GM19099 (cell line): Measurements from ENCODE around the gene GRP.

Experiments
- POLR2A ChIP-seq: IDR thresholded peaks from 3 replicates; pipeline ENCODE4 v1.6.1; 2011; ENCODE audit warnings: low read depth; ENCODE audit not compliant: insufficient read length; ENCODE audit errors: extremely low read depth

The GRP gene

GRCh38 chr18:59220164-59220783 is 316 bp downstream of the GRP start:
- no peak for TF ChIP-seq POLR2A

- TF ChIP-seq POLR2A = no peak
Observed at GRCh38 chr18:59220784-59221765, 1.1 kb downstream of the GRP start.

GRCh38 chr18:59222341-59222740 is 2.4 kb downstream of the GRP start:
- TF ChIP-seq POLR2A = no peak

- no peak for TF ChIP-seq POLR2A
Observed at GRCh38 chr18:59228351-59228750, 8.4 kb downstream of the GRP start.

DNA sequence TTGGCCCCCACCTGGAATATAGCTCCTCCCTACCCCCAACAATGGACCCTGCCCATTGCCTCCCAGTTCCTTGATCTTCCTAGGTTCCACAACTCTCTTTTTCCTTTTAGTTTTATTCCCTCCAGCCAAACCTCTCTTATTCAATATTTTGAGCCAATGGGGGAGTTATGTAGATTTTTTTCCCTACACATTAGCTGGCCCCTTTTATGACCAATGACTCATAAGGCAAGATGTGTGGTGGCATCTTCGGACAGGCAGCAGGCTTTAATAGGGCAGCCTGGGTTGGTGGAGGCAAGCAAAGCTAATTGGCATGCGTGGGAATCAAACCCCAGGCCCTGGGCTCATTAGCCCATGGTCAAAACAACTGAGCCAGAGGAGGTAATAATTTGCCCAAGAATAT is 9.2 kb downstream of the GRP start:
- TF ChIP-seq POLR2A = no peak

DNA sequence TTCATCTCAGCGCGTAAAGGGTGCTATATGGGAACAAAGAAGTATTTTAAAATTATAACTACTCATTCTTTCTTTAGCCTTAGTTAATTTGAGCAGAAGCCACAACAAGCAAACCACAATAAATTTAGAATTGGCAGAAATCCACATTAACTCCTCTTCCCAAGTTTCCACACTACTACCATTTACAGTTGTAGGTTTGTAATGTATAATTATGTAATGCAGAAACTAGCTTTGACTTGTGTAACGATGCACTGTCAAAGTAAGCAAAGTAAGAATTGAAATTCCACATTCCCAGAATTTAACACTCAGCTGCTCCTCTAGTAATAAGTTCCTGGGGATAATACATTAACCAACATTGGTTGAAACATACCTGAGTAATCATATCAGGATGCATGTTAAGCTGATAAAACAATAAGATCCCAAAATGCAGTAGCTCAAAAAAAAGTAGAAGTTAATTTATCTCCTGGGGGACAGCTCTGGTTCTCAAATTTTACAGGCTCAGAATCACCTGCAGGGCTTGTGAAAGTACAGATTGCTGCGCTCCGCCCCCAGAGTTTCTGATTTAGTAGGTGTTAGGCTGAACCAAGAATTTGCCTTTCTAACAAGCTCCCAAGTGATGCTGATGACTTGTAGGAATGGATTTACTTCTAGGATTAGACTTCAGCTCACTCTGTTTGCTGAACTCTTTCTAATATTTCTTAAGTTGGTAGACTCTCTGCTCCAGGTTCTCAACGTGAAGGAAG is 9.9 kb downstream of the GRP start:
- no peak for TF ChIP-seq POLR2A

DNA sequence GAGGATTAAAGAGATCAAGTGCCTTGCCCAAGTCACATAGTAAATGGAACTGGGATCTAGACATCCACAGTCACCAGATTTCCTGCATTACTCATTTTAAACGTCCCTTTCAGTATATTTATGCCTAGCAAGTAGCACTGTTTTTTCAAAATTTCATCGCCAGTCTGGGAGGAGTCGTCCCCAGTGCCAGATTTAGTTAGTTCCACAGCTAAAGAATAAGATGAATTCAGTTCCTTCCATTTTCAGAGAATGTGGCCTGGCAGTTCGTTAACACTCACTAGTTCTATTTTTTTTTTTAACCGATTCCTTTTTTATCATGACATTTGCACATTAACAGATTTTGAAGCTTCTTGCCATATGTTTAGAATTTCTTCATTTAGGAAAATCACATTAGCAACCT is 11.2 kb downstream of the GRP start:
- no peak for TF ChIP-seq POLR2A

DNA sequence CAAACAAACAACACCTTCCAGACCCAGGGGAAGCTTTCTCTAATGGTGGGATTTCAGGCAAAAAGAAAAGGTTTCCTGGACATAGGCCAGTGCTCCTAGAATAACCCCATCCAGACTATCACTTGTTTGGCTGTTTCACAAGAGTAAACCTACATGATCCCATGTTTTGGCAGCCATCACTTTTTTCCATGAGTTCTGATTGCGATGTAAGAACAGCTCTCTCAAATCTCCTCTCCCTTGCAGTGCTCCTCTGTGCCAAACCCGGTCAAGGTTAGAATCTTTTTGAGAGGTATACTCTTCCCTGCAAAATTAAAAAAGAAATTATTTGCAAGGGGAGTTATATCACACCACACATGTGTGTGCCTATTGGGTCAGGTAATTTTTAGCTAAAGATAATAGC is 11.9 kb downstream of the GRP start:
- no peak for TF ChIP-seq POLR2A

DNA sequence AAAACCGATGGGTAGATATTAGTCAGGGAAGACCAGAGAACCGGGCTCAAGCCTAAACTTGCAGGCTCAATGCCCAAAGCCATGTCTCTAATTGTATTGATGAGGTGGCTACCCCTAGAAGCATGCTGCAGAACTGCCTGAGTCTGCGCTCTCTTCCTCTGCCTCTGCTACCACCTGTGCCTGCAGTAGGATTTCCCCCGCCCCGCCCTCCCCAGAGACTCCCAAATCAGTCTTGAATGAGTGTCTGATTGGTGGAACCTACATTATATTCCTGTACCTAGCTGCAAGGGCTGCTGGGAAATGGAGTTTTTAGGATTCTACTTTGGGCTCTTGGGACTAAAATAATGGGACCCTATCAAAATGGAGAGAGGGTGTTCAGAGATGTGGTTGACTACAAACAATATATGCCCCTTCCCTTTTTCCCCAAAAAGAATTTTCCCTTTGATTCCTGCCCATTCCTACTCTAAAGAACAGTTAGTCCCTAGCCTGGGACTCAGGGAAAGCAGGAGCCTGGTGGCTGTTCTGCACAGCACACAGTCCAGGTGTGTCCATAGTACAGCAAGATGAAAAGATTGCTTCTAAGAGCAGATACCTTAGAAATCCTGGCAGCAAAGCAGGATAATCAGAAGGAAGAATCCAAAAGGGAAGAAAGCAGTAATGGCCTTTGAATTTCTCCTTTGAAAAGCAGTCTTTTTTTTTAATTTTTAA is 12.5 kb downstream of the GRP start:
- TF ChIP-seq POLR2A = no peak

- no peak for TF ChIP-seq POLR2A
Observed at GRCh38 chr18:59233017-59233410, 13.1 kb downstream of the GRP start.

DNA sequence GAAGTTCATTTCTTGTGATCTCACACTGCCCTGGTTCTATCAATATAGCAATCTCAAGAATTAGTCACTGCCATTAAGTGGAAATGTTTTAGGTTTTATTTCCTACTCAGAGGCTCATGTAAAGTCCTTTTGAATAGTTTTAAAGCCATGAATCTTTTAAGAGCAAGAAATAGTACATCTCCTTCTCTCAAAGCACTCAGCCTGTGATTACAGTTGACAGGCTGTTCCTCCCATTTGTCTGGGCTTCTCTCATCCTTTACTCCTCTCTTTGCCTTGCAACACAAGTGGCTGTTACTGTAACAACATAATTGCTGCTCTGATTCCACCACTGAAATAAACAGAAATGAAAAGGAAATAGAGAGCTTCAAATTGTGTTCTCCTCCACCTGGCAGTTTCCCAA is 18.4 kb downstream of the GRP start:
- TF ChIP-seq POLR2A = no peak

DNA sequence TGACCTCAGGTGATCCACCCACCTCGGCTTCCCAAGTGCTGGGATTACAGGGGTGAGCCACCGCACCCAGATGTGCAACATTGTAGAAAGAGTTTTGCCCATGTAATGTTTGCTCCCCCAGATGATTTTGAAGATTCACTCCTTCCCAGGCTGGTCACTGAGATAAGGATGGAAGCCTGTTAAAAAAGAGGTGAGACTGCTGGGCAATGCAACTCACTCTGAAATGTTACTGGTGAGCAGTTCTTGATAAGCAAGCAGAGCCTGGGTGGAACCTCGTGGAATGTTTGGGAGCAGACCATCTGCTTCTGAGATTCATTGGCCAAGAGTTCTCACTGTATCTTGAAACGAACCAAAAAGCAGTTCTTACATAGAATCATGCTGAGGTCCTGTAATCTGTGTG is 19.7 kb downstream of the GRP start:
- TF ChIP-seq POLR2A = no peak

DNA sequence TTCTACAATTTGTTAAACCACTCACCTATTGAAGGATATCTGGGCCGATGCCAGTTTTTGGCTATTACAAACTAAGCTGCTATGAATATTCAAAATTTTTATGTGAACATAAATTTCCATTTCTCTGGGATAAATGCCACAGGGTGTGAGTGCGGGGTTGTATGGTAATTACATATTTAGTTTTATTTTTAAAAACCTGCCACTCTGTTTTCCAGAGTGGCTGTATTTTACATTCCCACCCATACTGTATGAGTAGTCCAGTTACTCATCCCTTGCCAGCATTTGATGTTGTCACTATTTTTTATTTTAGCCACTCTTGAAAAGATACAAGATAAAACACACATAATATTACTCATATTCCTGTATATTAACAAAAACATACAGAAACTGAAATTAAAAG is 22.9 kb downstream of the GRP start:
- no peak for TF ChIP-seq POLR2A

DNA sequence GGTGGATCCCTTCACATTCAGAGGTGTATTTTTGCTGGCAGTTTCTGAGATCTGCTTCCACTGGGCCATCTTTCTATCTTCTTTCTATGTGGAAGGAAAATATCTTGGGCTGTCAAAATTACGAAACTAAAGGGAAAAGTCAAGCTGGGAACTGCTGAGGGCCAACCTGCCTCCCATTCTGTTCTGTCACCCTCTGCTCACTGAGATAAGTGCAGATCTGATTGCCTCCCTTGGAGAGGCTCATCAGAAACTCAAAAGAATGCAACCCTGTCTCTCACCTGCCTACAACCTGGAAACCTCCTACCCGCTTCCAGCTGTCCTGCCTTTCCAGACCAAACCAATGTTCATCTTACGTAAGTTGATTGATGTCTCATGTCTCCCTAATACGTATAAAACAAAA is 26.8 kb downstream of the GRP start:
- TF ChIP-seq POLR2A = no peak

GRCh38 chr18:59249199-59249774 is 29.3 kb downstream of the GRP start:
- no peak for TF ChIP-seq POLR2A

DNA sequence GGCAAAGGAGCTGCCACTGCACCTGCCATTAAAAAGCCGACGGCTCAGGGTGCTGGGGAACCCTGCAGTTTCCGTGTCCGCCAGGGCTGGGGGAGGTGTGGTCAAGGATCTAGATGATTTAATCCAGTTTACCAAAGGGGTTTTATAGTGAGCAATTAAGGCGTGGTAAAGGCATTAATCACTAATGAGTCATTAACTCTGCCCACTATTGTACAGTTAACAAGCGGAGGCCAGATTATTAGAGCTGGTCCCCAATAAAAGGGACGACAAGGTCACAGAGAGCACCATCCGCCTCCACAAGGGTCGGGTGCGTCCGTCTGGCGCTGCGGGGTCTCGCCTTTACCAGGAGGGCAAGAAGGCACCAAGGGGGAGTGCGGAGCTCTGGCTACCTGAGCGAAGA is 43.7 kb downstream of the GRP start:
- TF ChIP-seq POLR2A = no peak
